HG03045 (cell line): ENCODE measurements around the gene PIK3R1.

Experiments used
- ATAC-seq: cut with Tn5 transposase; IDR thresholded peaks from one replicate; pipeline ENCODE4 v1.9.1; 2021; ENCODE audit warnings: mild to moderate bottlenecking, moderate library complexity; ENCODE audit not compliant: unreplicated experiment

Gene PIK3R1

GRCh38 chr5:68215208-68215897, at the start of gene PIK3R1:
PIK3R1 (plus strand) TSS chr5:68215756; CDS start chr5:68226676, 10,920 bp downstream.
- peak; percentile 83 for ATAC-seq

GRCh38 chr5:68167195-68167651, 48.3 kb upstream of the PIK3R1 start:
- ATAC-seq, result no peak

GRCh38 chr5:68169903-68170302, 45.7 kb upstream of the PIK3R1 start:
- no peak for ATAC-seq

GRCh38 chr5:68170826-68171558, 44.6 kb upstream of the PIK3R1 start:
- no peak for ATAC-seq

GRCh38 chr5:68172314-68172713, 43.2 kb upstream of the PIK3R1 start:
- no peak for ATAC-seq

GRCh38 chr5:68173007-68173406, 42.5 kb upstream of the PIK3R1 start:
- ATAC-seq, result no peak

- no peak for ATAC-seq
Observed at GRCh38 chr5:68176253-68176652, 39.3 kb upstream of the PIK3R1 start.

- no peak for ATAC-seq
Observed at GRCh38 chr5:68176802-68177479, 38.6 kb upstream of the PIK3R1 start.

- no peak for ATAC-seq
Observed at GRCh38 chr5:68177676-68178075, 37.9 kb upstream of the PIK3R1 start.

GRCh38 chr5:68178579-68178978, 37.0 kb upstream of the PIK3R1 start:
- no peak for ATAC-seq

GRCh38 chr5:68180121-68181038, 35.2 kb upstream of the PIK3R1 start:
- ATAC-seq, result no peak

- no peak for ATAC-seq
Observed at GRCh38 chr5:68181039-68181599, 34.4 kb upstream of the PIK3R1 start.

GRCh38 chr5:68182094-68182493, 33.5 kb upstream of the PIK3R1 start:
- ATAC-seq, result no peak

- no peak for ATAC-seq
Observed at GRCh38 chr5:68182534-68182933, 33.0 kb upstream of the PIK3R1 start.

- no peak for ATAC-seq
Observed at GRCh38 chr5:68187268-68188055, 28.1 kb upstream of the PIK3R1 start.

- no peak for ATAC-seq
Observed at GRCh38 chr5:68189171-68189570, 26.4 kb upstream of the PIK3R1 start.

- ATAC-seq, result no peak
Observed at GRCh38 chr5:68189613-68190012, 25.9 kb upstream of the PIK3R1 start.

GRCh38 chr5:68190619-68191018, 24.9 kb upstream of the PIK3R1 start:
- ATAC-seq, result no peak

GRCh38 chr5:68191083-68191791, 24.3 kb upstream of the PIK3R1 start:
- ATAC-seq, result no peak
